Measurements from ENCODE around the gene KDM4D. TPM values are rescaled to one million over a fixed set of nuclear protein-coding genes. Genes with fewer than 3 reads are reported as not detected.
"Not testable (repeated sequence)": the region's sequence is repeated elsewhere in the genome, so short reads cannot be mapped to it uniquely, and the experiment has no call there.

Gene KDM4D
- total RNA-seq, 1 donor from 2014 or later = 1.3 TPM

- H3K4me1 Mint-ChIP-seq (ENCODE audit: low read depth, unreplicated experiment) = peaks cover 12% of the 10 kb centered on the region
- no peak overlapping the region for H3K4me3 Mint-ChIP-seq (ENCODE audit: unreplicated experiment)
- no peaks in the 10 kb centered on the region for H3K36me3 Mint-ChIP-seq (ENCODE audit: unreplicated experiment)
- no peak for TF ChIP-seq CTCF (IDR thresholded peaks at IDR 0.05; ENCODE audit: partially characterized antibody, unreplicated experiment)
- no peak for DNase-seq
- H3K27me3 Mint-ChIP-seq (ENCODE audit: unreplicated experiment) = peaks cover 8% of the 10 kb centered on the region
- H3K9me3 Mint-ChIP-seq (ENCODE audit: unreplicated experiment) = peaks cover 1% of the 10 kb centered on the region
- no peak overlapping the region for H3K27ac Mint-ChIP-seq (ENCODE audit: unreplicated experiment)
Measured at GRCh38 chr11:94926271-94926625, 47.3 kb upstream of the KDM4D start.

- Mint-ChIP-seq H3K4me1 (ENCODE audit: low read depth, unreplicated experiment) (peaks cover 12% of the 10 kb centered on the region), H3K4me3 (ENCODE audit: unreplicated experiment) (no peak overlapping the region), H3K27ac (ENCODE audit: unreplicated experiment) (no peak overlapping the region), H3K9me3 (ENCODE audit: unreplicated experiment) (peaks cover 1% of the 10 kb centered on the region), H3K36me3 (ENCODE audit: unreplicated experiment) (no peaks in the 10 kb centered on the region), H3K27me3 (ENCODE audit: unreplicated experiment) (peaks cover 8% of the 10 kb centered on the region)
- DNase-seq = no peak
- TF ChIP-seq CTCF (IDR thresholded peaks at IDR 0.05; ENCODE audit: partially characterized antibody, unreplicated experiment) = no peak
Measured at GRCh38 chr11:94926698-94927237, 46.7 kb upstream of the KDM4D start.

GRCh38 chr11:94928117-94928990 is 45.2 kb upstream of the KDM4D start:
- Mint-ChIP-seq H3K36me3 (ENCODE audit: unreplicated experiment) (no peaks in the 10 kb centered on the region), H3K4me3 (ENCODE audit: unreplicated experiment) (no peak overlapping the region), H3K27ac (ENCODE audit: unreplicated experiment) (no peak overlapping the region), H3K9me3 (ENCODE audit: unreplicated experiment) (peaks cover 4% of the 10 kb centered on the region), H3K4me1 (ENCODE audit: low read depth, unreplicated experiment) (peaks cover 8% of the 10 kb centered on the region), H3K27me3 (ENCODE audit: unreplicated experiment) (peaks cover 10% of the 10 kb centered on the region)
- no peak for DNase-seq
- TF ChIP-seq CTCF (IDR thresholded peaks at IDR 0.05; ENCODE audit: partially characterized antibody, unreplicated experiment) = no peak

GRCh38 chr11:94932072-94932471 is 41.4 kb upstream of the KDM4D start:
- H3K27ac Mint-ChIP-seq (ENCODE audit: unreplicated experiment) = peak overlapping the region; percentile 69

GRCh38 chr11:94932503-94932902 is 41.0 kb upstream of the KDM4D start:
- Mint-ChIP-seq H3K4me1 (ENCODE audit: low read depth, unreplicated experiment) (peaks cover 33% of the 10 kb centered on the region), H3K9me3 (ENCODE audit: unreplicated experiment) (peaks cover 6% of the 10 kb centered on the region), H3K27ac (ENCODE audit: unreplicated experiment) (peak overlapping the region; percentile 69)

More at GRCh38 chr11:94932072-94932471, 41.4 kb upstream of the KDM4D start:
- not testable (repeated sequence) for H3K36me3 Mint-ChIP-seq (ENCODE audit: unreplicated experiment); H3K4me3 Mint-ChIP-seq (ENCODE audit: unreplicated experiment); H3K9me3 Mint-ChIP-seq (ENCODE audit: unreplicated experiment); DNase-seq
- Mint-ChIP-seq H3K27me3 (ENCODE audit: unreplicated experiment) (peaks cover 14% of the 10 kb centered on the region), H3K4me1 (ENCODE audit: low read depth, unreplicated experiment) (peaks cover 33% of the 10 kb centered on the region)

More at GRCh38 chr11:94932503-94932902, 41.0 kb upstream of the KDM4D start:
- no peak for DNase-seq
- Mint-ChIP-seq H3K36me3 (ENCODE audit: unreplicated experiment) (no peaks in the 10 kb centered on the region), H3K27me3 (ENCODE audit: unreplicated experiment) (peaks cover 14% of the 10 kb centered on the region), H3K4me3 (ENCODE audit: unreplicated experiment) (no peak overlapping the region)
- no peak for TF ChIP-seq CTCF (IDR thresholded peaks at IDR 0.05; ENCODE audit: partially characterized antibody, unreplicated experiment)

Measured in glutamatergic neuron (in vitro differentiated cells).